K562 (cell line): ENCODE data around the gene MRPL41. TPM values are rescaled to one million over a fixed set of nuclear protein-coding genes. Genes with fewer than 3 reads are reported as not detected.

ENCODE experiments used
- CEBPZ ChIP-seq: fragments of 150-350 bp; IDR thresholded peaks from 2 replicates; pipeline ENCODE4 v1.6.1; 2014; ENCODE audit warnings: low read depth, mild to moderate bottlenecking, low read length, borderline replicate concordance
- FOXA3 ChIP-seq, 2 experiments: fragments of 450-650 bp in 1 of 2; sonication (generic) in 1 of 2; formaldehyde crosslinking; IDR thresholded peaks in 1 of 2; conservative IDR thresholded peaks in 1 of 2; 2 replicates each; pipeline versions ENCODE4 v1.4.0 to v1.8.0; 2020 to 2022; ENCODE audit warnings: mild to moderate bottlenecking in 2 of 2, missing genetic modification reagents in 1 of 2
- MAZ ChIP-seq, 2 experiments: fragments of 450-650 bp in 1 of 2; sonication (generic) in 1 of 2; formaldehyde crosslinking; IDR thresholded peaks in 1 of 2; conservative IDR thresholded peaks in 1 of 2; 2 replicates each; pipeline versions ENCODE4 v1.4.0 to v1.5.0; 2020; ENCODE audit warnings: mild to moderate bottlenecking in 1 of 2, missing genetic modification reagents in 1 of 2
- MYC ChIP-seq, 2 experiments: fragments of 250-450 bp in 1 of 2; sonication (Bioruptor Pico) in 1 of 2; IDR thresholded peaks; 2 replicates each; pipeline versions ENCODE4 v1.5.1 to v1.6.1; 2012 to 2021; ENCODE audit warnings: low read depth in 2 of 2, borderline replicate concordance in 1 of 2, improper control_type of control experiment in 1 of 2, low read length in 1 of 2, mild to moderate bottlenecking in 1 of 2, moderate library complexity in 1 of 2
- REST ChIP-seq, 2 experiments: fragments of 450-650 bp; formaldehyde crosslinking in 1 of 2; IDR thresholded peaks; 2 replicates each; pipeline versions ENCODE4 v1.4.0 to v1.6.1; 2014 to 2020; ENCODE audit warnings: mild to moderate bottlenecking in 2 of 2, borderline replicate concordance in 1 of 2, low read depth in 1 of 2
- SP1 ChIP-seq: sonication (generic); formaldehyde crosslinking; IDR thresholded peaks from 2 replicates; pipeline ENCODE4 v1.8.1; 2022; ENCODE audit warnings: mild to moderate bottlenecking, missing genetic modification reagents
- ZNF592 ChIP-seq: fragments of 450-650 bp; IDR thresholded peaks from 2 replicates; pipeline ENCODE4 v1.6.1; 2017; ENCODE audit warnings: antibody characterized with exemption, mild to moderate bottlenecking
- polyA plus RNA-seq, 8 experiments: library from polyadenylated mRNA; depleted of rRNA in 4 of 8; stranded (reverse) in 5 of 8; unstranded in 3 of 8; fragments of >200 nt; fragmentation: Nextera tagmentation in 2 of 8; fragmentation: Illumina TruSeq in 1 of 8; extraction: Ambion mirVana in 2 of 8; extraction: Trizol in 1 of 8; gene quantifications; 2 replicates each; pipeline versions ENCODE4 v1.2.1 to v1.2.3, GENCODE V29; 2011 to 2014; ENCODE audit warnings: inconsistent platforms in 1 of 8, missing spikeins in 1 of 8
- total RNA-seq, 7 experiments: library from RNA; depleted of rRNA in 6 of 7; stranded (reverse); fragments of >200 nt in 6 of 7; fragmentation: Illumina TruSeq in 2 of 7; extraction: Trizol in 2 of 7; gene quantifications; 2 replicates each; pipeline versions ENCODE4 v1.2.1 to v1.2.3, GENCODE V29; 2011 to 2021; ENCODE audit warnings: low replicate concordance in 1 of 7

Gene MRPL41
- total and polyA plus RNA-seq, 9 of the 15 experiments (the other 6 are each of a cell fraction or from before 2014, with no cell fraction given): 2.6 to 259 (median 21.6) TPM

DNA sequence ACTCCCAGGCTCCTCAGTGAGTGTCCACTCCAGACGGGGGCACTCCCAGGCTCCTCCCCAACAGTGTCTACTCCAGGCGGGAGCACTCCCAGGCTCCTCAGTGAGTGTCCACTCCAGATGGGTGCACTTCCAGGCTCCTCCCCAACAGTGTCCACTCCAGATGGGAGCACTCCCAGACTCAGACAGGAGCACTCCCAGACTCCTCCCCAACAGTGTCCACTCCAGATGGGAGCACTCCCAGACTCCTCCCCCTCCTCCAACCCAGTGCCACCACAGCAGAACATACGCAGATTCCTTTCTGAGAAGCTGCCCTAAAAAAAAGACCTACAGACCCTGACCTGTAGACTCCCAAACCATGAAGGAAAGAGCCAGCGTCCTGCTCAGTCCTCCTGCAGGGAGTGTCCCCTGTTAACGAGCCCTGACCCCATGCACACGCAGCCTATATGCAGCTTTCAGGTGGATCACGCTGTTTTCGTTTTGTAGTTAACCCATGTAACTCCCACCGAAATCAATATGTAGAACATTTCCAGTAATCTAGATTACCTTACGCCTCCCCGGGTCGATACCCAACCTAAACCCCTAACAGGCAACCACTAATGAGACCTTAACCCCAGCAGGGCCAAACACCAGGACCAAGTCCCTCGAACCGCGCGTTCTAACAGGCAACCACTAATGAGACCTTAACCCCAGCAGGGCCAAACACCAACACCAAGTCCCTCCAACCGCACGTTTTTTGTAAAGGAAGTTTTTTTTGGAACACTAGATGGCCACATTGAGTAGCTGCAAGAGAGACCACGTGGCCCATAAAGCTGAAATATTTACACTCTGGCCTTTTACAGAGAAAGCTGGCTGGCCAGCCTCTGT, 17.2 kb upstream of the MRPL41 start (continued):
- TF ChIP-seq CEBPZ (no peak), ZNF592 (peak; percentile 82), MYC (IDR thresholded peaks at IDR 0.05; ENCODE audit: low read depth, low read length) (peak; percentile 96), MYC (CRISPR knock-in tag; IDR thresholded peaks at IDR 0.05; ENCODE audit: borderline replicate concordance, low read depth) (no peak), SP1 (0 out of 2 replicates have a peak, but pooled peaks have one; percentile 24), MAZ (CRISPR knock-in tag; conservative IDR thresholded peaks at IDR 0.05 in 1 of 2, IDR thresholded peaks at IDR 0.05 in 1 of 2) (0 out of 4 replicates have a peak, but pooled peaks of 1 of the 2 experiments have one; percentile 49), FOXA3 (CRISPR knock-in tag; conservative IDR thresholded peaks at IDR 0.05 in 1 of 2, IDR thresholded peaks at IDR 0.05 in 1 of 2) (0 out of 4 replicates have a peak, but pooled peaks of 1 of the 2 experiments have one; percentile 15), REST (IDR thresholded peaks at IDR 0.05; ENCODE audit: borderline replicate concordance) (peak; percentile 76), REST (CRISPR knock-in tag; IDR thresholded peaks at IDR 0.05; ENCODE audit: low read depth) (no peak)
